COLO668 (cell line): ENCODE data around the gene RCC1.
"Not testable (repeated sequence)": the region's sequence is repeated elsewhere in the genome, so short reads cannot be mapped to it uniquely, and the experiment has no call there.

ENCODE experiments used
- DNase-seq: peaks from one replicate; lab custom pipeline; 2025; ENCODE audit not compliant: unreplicated experiment; lab: John Stamatoyannopoulos, UW

RCC1 gene

GRCh38 chr1:28510273-28510969 lies 4.6 kb downstream of the RCC1 start:
- no peak for DNase-seq

GRCh38 chr1:28510970-28511440 lies 5.2 kb downstream of the RCC1 start:
- DNase-seq, result no peak

- DNase-seq, result no peak
These were observed 6.3 kb downstream of the RCC1 start for GRCh38 chr1:28512058-28512611.

- DNase-seq, result not testable (repeated sequence)
These were observed 8.6 kb downstream of the RCC1 start for GRCh38 chr1:28514445-28514933.

- no peak for DNase-seq
These were observed 10.7 kb downstream of the RCC1 start for GRCh38 chr1:28516518-28516956.

GRCh38 chr1:28517649-28517999 lies 11.8 kb downstream of the RCC1 start:
- DNase-seq, result no peak

GRCh38 chr1:28518000-28518744 lies 12.3 kb downstream of the RCC1 start:
- peak; percentile 98 for DNase-seq

GRCh38 chr1:28518745-28519341 lies 13.0 kb downstream of the RCC1 start:
- peak; percentile 79 for DNase-seq

- DNase-seq, result no peak
These were observed 14.3 kb downstream of the RCC1 start for GRCh38 chr1:28519946-28520725.

- not testable (repeated sequence) for DNase-seq
These were observed 15.0 kb downstream of the RCC1 start for GRCh38 chr1:28520796-28521195.

GRCh38 chr1:28521502-28522164 lies 15.8 kb downstream of the RCC1 start:
- DNase-seq, result no peak

- not testable (repeated sequence) for DNase-seq
These were observed 16.7 kb downstream of the RCC1 start for GRCh38 chr1:28522537-28522936.

- not testable (repeated sequence) for DNase-seq
These were observed 19.3 kb downstream of the RCC1 start for GRCh38 chr1:28525002-28525642.

GRCh38 chr1:28526886-28527285 lies 21.0 kb downstream of the RCC1 start:
- DNase-seq, result no peak

GRCh38 chr1:28530456-28530855 lies 24.6 kb downstream of the RCC1 start:
- no peak for DNase-seq

- no peak for DNase-seq
These were observed 28.8 kb downstream of the RCC1 start for GRCh38 chr1:28534671-28535070.

GRCh38 chr1:28535180-28535579 lies 29.3 kb downstream of the RCC1 start:
- no peak for DNase-seq

GRCh38 chr1:28537457-28538199 lies 31.8 kb downstream of the RCC1 start:
- DNase-seq, result no peak

GRCh38 chr1:28538286-28538685 lies 32.4 kb downstream of the RCC1 start:
- no peak for DNase-seq
